Measurements from ENCODE around the gene CCDC88C.

CCDC88C gene

DNA sequence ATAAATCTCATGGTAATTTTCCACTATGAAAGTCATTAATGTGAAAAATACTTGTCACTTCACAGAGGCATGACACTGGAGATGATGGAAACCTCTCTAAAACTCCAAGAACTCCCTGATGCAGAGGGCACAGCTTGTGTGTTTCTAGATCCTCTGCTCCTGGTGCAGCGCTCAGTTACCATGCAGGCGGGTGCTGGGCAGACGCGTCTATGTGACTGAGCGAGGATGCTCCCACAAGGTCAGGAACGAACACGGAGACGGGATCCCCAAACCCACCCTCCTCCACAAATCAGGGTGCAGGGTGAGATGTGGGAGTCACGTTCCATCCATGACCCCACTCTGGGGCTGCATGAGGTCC lies 81.5 kb downstream of the CCDC88C start:
- no peaks in the 10 kb centered on the region for H3K79me2 ChIP-seq (ENCODE audit: insufficient read depth, low read depth)
- H3K9ac ChIP-seq = no peak overlapping the region
- TF ChIP-seq, protein P1, sequence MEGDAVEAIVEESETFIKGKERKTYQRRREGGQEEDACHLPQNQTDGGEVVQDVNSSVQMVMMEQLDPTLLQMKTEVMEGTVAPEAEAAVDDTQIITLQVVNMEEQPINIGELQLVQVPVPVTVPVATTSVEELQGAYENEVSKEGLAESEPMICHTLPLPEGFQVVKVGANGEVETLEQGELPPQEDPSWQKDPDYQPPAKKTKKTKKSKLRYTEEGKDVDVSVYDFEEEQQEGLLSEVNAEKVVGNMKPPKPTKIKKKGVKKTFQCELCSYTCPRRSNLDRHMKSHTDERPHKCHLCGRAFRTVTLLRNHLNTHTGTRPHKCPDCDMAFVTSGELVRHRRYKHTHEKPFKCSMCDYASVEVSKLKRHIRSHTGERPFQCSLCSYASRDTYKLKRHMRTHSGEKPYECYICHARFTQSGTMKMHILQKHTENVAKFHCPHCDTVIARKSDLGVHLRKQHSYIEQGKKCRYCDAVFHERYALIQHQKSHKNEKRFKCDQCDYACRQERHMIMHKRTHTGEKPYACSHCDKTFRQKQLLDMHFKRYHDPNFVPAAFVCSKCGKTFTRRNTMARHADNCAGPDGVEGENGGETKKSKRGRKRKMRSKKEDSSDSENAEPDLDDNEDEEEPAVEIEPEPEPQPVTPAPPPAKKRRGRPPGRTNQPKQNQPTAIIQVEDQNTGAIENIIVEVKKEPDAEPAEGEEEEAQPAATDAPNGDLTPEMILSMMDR (conservative IDR thresholded peaks at IDR 0.05; ENCODE audit: low read depth, low read length) = no peak
- no peaks in the 10 kb centered on the region for H3K27me3 ChIP-seq (ENCODE audit: insufficient read depth, low read depth)
- H3K4me1 ChIP-seq (ENCODE audit: low read depth, poor library complexity, severe bottlenecking) = peaks cover 31% of the 10 kb centered on the region
- H3K4me2 ChIP-seq = no peak overlapping the region
- H3K36me3 ChIP-seq (ENCODE audit: insufficient read depth) = no peaks in the 10 kb centered on the region
- no peak overlapping the region for H2AFZ ChIP-seq (ENCODE audit: low read depth)
- H3K27ac ChIP-seq = no peak overlapping the region
- H3K4me3 ChIP-seq (IDR thresholded peaks at IDR 0.05; ENCODE audit: insufficient read depth, low read depth, low read length) = no peak overlapping the region
- H4K20me1 ChIP-seq (ENCODE audit: insufficient read depth) = no peaks in the 10 kb centered on the region

DNA sequence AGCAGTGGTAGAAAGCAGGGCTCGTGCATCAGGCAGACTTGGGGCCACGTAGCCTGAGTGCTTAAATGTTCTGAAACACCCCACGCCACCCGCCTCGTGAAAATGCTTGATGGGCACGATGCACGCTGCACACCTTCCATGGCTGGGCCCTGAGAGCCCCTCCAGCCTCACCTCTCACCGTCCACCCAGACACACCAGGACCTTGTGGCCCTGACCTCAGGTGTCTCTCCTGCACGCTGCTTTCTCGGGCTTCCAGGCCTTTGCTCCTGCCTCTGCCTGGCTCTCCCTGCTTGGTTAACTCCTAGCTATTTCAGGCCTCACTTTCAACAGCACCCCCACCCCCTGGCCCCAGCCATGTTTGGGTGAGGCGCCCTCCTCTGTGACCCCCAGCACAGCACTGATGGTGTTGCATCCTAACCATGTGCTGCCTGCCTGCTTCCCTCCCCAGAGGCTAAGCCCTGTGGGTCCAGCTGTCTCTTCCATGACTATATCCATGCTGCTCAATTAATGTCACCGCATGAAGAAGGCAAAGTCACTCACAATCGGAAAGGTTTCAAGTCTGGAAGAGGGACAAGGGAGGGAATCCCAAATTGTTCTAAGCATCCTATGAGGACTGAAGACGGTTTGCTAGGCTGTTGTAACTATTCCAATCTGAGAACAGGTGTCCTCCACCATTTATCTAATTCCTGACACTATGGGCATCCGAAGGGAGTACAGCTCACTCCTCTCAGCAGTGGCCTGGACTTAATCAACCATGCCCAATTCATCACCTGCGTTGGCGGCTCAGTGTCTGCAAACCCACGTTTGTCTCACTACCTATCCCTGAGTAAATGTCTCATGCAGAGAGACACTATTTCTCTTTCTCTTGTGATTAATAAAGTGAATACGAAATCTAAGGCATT lies 82.2 kb downstream of the CCDC88C start:
- Histone ChIP-seq H2AFZ (ENCODE audit: low read depth) (no peak overlapping the region), H3K36me3 (ENCODE audit: insufficient read depth) (no peaks in the 10 kb centered on the region), H4K20me1 (ENCODE audit: insufficient read depth) (no peaks in the 10 kb centered on the region), H3K27me3 (ENCODE audit: insufficient read depth, low read depth) (no peaks in the 10 kb centered on the region), H3K27ac (no peak overlapping the region), H3K4me1 (ENCODE audit: low read depth, poor library complexity, severe bottlenecking) (peaks cover 31% of the 10 kb centered on the region), H3K79me2 (ENCODE audit: insufficient read depth, low read depth) (no peaks in the 10 kb centered on the region), H3K4me2 (no peak overlapping the region), H3K4me3 (IDR thresholded peaks at IDR 0.05; ENCODE audit: insufficient read depth, low read depth, low read length) (no peak overlapping the region), H3K9ac (no peak overlapping the region)
- TF ChIP-seq, protein P1 (conservative IDR thresholded peaks at IDR 0.05; ENCODE audit: low read depth, low read length) = no peak

DNA sequence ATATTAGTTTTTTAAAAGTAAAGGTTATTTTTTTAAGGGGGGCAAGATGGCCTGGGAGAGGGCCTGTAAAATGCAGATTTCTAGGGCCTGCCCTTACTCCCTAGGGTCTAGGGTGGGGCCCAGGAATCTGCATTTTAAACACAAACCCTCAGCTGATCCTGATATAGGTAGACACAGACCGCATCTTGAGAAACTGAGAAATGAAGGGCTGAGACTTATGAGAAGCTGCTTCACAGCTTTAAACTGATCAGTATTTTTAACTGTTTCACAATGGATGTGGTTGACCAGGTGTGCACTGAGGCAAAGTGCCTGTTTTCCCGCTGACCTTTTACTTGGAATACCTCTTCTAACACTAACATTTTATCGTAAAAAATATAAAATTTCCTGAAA lies 84.0 kb downstream of the CCDC88C start:
- no peaks in the 10 kb centered on the region for H3K36me3 ChIP-seq (ENCODE audit: insufficient read depth)
- TF ChIP-seq, protein P1 (conservative IDR thresholded peaks at IDR 0.05; ENCODE audit: low read depth, low read length) = no peak
- no peak overlapping the region for H2AFZ ChIP-seq (ENCODE audit: low read depth)
- no peaks in the 10 kb centered on the region for H3K79me2 ChIP-seq (ENCODE audit: insufficient read depth, low read depth)
- no peaks in the 10 kb centered on the region for H4K20me1 ChIP-seq (ENCODE audit: insufficient read depth)
- H3K4me3 ChIP-seq (IDR thresholded peaks at IDR 0.05; ENCODE audit: insufficient read depth, low read depth, low read length) = no peak overlapping the region
- no peaks in the 10 kb centered on the region for H3K27me3 ChIP-seq (ENCODE audit: insufficient read depth, low read depth)
- H3K4me2 ChIP-seq = peak overlapping the region; percentile 17; the same call in 1 of the 2 replicates
- H3K27ac ChIP-seq = peak overlapping the region; percentile 8; the same call in 1 of the 2 replicates
- H3K4me1 ChIP-seq (ENCODE audit: low read depth, poor library complexity, severe bottlenecking) = peaks cover 31% of the 10 kb centered on the region
- no peak overlapping the region for H3K9ac ChIP-seq

DNA sequence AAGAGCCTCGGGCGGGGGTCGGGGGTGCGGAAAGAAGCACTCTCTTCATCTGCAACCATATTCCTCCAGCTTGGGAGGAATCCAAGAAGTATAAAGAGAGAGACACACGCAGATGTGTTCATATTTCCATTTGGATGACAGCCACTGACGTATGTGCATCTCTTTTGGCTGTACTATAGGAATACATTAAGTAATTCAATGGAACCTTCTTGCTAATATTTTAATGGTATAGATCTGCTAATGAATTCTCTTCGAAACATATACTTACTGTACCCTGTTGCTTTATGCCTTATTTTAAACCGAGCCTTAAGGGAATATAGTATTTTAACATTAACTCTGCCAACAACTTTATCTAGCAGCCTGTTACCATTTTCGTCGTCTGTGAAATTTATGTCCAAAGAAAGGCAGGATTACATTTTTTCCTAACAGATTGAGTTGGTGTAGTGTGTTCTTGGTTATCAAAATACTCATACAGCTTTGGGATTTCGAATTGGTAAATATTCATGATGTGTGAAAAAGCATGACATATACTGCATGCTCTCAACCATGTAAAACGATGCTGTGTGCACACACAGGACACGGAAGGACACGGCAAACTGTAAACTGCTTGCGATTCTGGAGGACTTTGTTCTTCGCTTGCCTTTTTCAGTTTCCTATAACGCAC lies 84.5 kb downstream of the CCDC88C start:
- H2AFZ ChIP-seq (ENCODE audit: low read depth) = no peak overlapping the region
- no peaks in the 10 kb centered on the region for H3K36me3 ChIP-seq (ENCODE audit: insufficient read depth)
- no peaks in the 10 kb centered on the region for H3K79me2 ChIP-seq (ENCODE audit: insufficient read depth, low read depth)
- no peaks in the 10 kb centered on the region for H3K27me3 ChIP-seq (ENCODE audit: insufficient read depth, low read depth)
- H4K20me1 ChIP-seq (ENCODE audit: insufficient read depth) = no peaks in the 10 kb centered on the region
- H3K4me3 ChIP-seq (IDR thresholded peaks at IDR 0.05; ENCODE audit: insufficient read depth, low read depth, low read length) = no peak overlapping the region
- peak overlapping the region; percentile 17; the same call in 1 of the 2 replicates for H3K4me2 ChIP-seq
- peak overlapping the region; percentile 8; the same call in 1 of the 2 replicates for H3K27ac ChIP-seq
- peaks cover 31% of the 10 kb centered on the region for H3K4me1 ChIP-seq (ENCODE audit: low read depth, poor library complexity, severe bottlenecking)
- TF ChIP-seq, protein P1 (conservative IDR thresholded peaks at IDR 0.05; ENCODE audit: low read depth, low read length) = no peak
- H3K9ac ChIP-seq = no peak overlapping the region

Data from KMS-11 (cell line).